K562 (cell line): Measurements from ENCODE around the gene PID1. TPM values are rescaled to one million over a fixed set of nuclear protein-coding genes. Genes with fewer than 3 reads are reported as not detected.

Experiments
- ATAC-seq: fragments of 200-7000 bp; cut with Tn5 transposase; 3 replicates; pipeline ENCODE4 v1.9.1; 2020; ENCODE audit warnings: moderate library complexity
- BruUV-seq: library from RNA; stranded (reverse); fragments of 400-500 nt; replicated peaks from 2 replicates; lab custom pipeline; 2021; lab: Mats Ljungman, UMichigan
- CTCF ChIA-PET: fragments of 300-600 bp; formaldehyde crosslinking; extraction: SDS; loops from one replicate; lab custom pipeline; 2021; ENCODE audit warnings: low intra/inter-chr PET ratio; lab: Yijun Ruan, JAX
- POLR2A ChIA-PET: fragments of 300-600, 350-650 bp; sonication (Branson Sonifier 250); formaldehyde crosslinking; extraction: SDS; loops from one replicate; lab custom pipeline; 2021; ENCODE audit warnings: antibody characterized with exemption, inconsistent platforms; lab: Yijun Ruan, JAX
- DNase-seq, 4 experiments: peaks; one replicate each; pipeline versions ENCODE4 v3.0.0 to v3.0.0-alpha.2; 2011 to 2018; ENCODE audit warnings: low spot score in 3 of 4, mixed read lengths in 3 of 4; ENCODE audit errors: extremely low read depth in 1 of 4
- FAIRE-seq: peaks from 2 replicates; lab custom pipeline; 2011; peaks lifted over from hg19 to GRCh38; lab: Jason Lieb, UNC
- H2AFZ ChIP-seq: 2 replicates; pipeline ENCODE4 v1.6.0; 2011; ENCODE audit warnings: low read depth, low read length, control low read depth, inconsistent platforms
- H3K27ac ChIP-seq: fragments of 200-600 bp; 3 replicates; pipeline ENCODE4 v1.8.0; 2011; ENCODE audit warnings: low read depth, mild to moderate bottlenecking, control low read depth, inconsistent platforms, low read length, moderate library complexity, mixed read lengths; ENCODE audit errors: extremely low read depth
- H3K27me3 ChIP-seq, 2 experiments: fragments of 300-600 bp in 1 of 2; 2 replicates in 1 of 2; 3 replicates in 1 of 2; pipeline versions ENCODE4 v1.6.0 to v1.8.0; 2011; ENCODE audit warnings: inconsistent platforms in 2 of 2, low read length in 2 of 2, mild to moderate bottlenecking in 1 of 2, mixed read lengths in 1 of 2, moderate library complexity in 1 of 2; ENCODE audit not compliant: control insufficient read depth in 2 of 2, insufficient read depth in 2 of 2
- H3K36me3 ChIP-seq: fragments of 300-600 bp; 3 replicates; pipeline ENCODE4 v1.8.0; 2011; ENCODE audit warnings: mild to moderate bottlenecking, low read length, inconsistent platforms; ENCODE audit not compliant: control insufficient read depth, insufficient read depth
- H3K4me1 ChIP-seq, 2 experiments: fragments of 200-600 bp in 1 of 2; replicated peaks in 1 of 2; 2 replicates in 1 of 2; 3 replicates in 1 of 2; pipeline versions ENCODE4 v1.5.1 to v1.8.0; 2011; ENCODE audit warnings: inconsistent platforms in 2 of 2, low read length in 2 of 2, mild to moderate bottlenecking in 1 of 2, mixed read lengths in 1 of 2, moderate library complexity in 1 of 2; ENCODE audit not compliant: control insufficient read depth in 2 of 2, insufficient read depth in 2 of 2
- H3K4me2 ChIP-seq: 2 replicates; pipeline ENCODE4 v1.6.1; 2011; ENCODE audit warnings: low read length, control low read depth, inconsistent platforms, mixed read lengths; ENCODE audit not compliant: insufficient read depth
- H3K4me3 ChIP-seq: fragments of 200-600 bp; sonication (generic), shearing (Covaris generic); 2 replicates; pipeline ENCODE4 v1.5.1; 2016; ENCODE audit warnings: control low read depth, inconsistent platforms
- H3K79me2 ChIP-seq: fragments of 200-600 bp; 3 replicates; pipeline ENCODE4 v1.8.0; 2011; ENCODE audit warnings: low read length, inconsistent platforms; ENCODE audit not compliant: control insufficient read depth, insufficient read depth
- H3K9ac ChIP-seq, 2 experiments: 2 replicates each; pipeline versions ENCODE4 v1.6.0 to v1.6.1; 2011; ENCODE audit warnings: low read depth in 2 of 2, low read length in 2 of 2, control low read depth in 1 of 2, inconsistent platforms in 1 of 2, mild to moderate bottlenecking in 1 of 2, mixed read lengths in 1 of 2; ENCODE audit not compliant: insufficient read depth in 1 of 2
- H3K9me1 ChIP-seq: one replicate; pipeline ENCODE4 v1.6.0; 2011; ENCODE audit warnings: inconsistent platforms, mild to moderate bottlenecking, low read length, moderate library complexity; ENCODE audit not compliant: control insufficient read depth, insufficient read depth
- H3K9me3 ChIP-seq: replicated peaks from 2 replicates; pipeline ENCODE4 v1.5.1; 2011; ENCODE audit warnings: low read depth, low read length, inconsistent platforms; ENCODE audit not compliant: control insufficient read depth, insufficient read depth
- H4K20me1 ChIP-seq: replicated peaks from 2 replicates; pipeline ENCODE4 v1.6.1; 2011; ENCODE audit warnings: low read length, inconsistent platforms, mixed read lengths; ENCODE audit not compliant: control insufficient read depth, insufficient read depth
- CCNT2 ChIP-seq: IDR thresholded peaks from 2 replicates; pipeline ENCODE4 v1.6.1; 2011; ENCODE audit warnings: borderline replicate concordance, low read depth, mild to moderate bottlenecking, moderate library complexity, mixed read lengths, low read length; ENCODE audit not compliant: insufficient read length; ENCODE audit errors: extremely low read depth
- HMG20B ChIP-seq: fragments of 250-450 bp; sonication (Bioruptor Pico); IDR thresholded peaks from 2 replicates; pipeline ENCODE4 v1.5.0; 2021; ENCODE audit warnings: mild to moderate bottlenecking
- THAP7 ChIP-seq: fragments of 250-450 bp; sonication (Bioruptor Pico); IDR thresholded peaks from 2 replicates; pipeline ENCODE4 v1.5.0; 2021
- WGBS: fragments of 100-300 bp; shearing (Covaris generic); methylation state at CpG from one replicate; pipeline ENCODE4 v1.1.6; 2016; ENCODE audit warnings: low coverage, mixed read lengths; ENCODE audit not compliant: insufficient coverage; ENCODE audit errors: missing lambda C conversion rate; 5-methylcytosine and 5-hydroxymethylcytosine counted together
- in situ Hi-C: fragments of 300-500 bp; cut with MboI; formaldehyde crosslinking; loops from 4 replicates; pipeline ENCODE4 v1.15.0; 2018; ENCODE audit warnings: inconsistent platforms, mixed read lengths
- intact Hi-C: fragments of 100-400 bp; cut with micrococcal nuclease; formaldehyde crosslinking; loops from 2 replicates; pipeline ENCODE4 v1.14.2; 2022
- polyA plus RNA-seq, 8 experiments: library from polyadenylated mRNA; depleted of rRNA in 4 of 8; stranded (reverse) in 5 of 8; unstranded in 3 of 8; fragments of >200 nt; fragmentation: Nextera tagmentation in 2 of 8; fragmentation: Illumina TruSeq in 1 of 8; extraction: Ambion mirVana in 2 of 8; extraction: Trizol in 1 of 8; gene quantifications; 2 replicates each; pipeline versions ENCODE4 v1.2.1 to v1.2.3, GENCODE V29; 2011 to 2014; ENCODE audit warnings: inconsistent platforms in 1 of 8, missing spikeins in 1 of 8
- total RNA-seq, 7 experiments: library from RNA; depleted of rRNA in 6 of 7; stranded (reverse); fragments of >200 nt in 6 of 7; fragmentation: Illumina TruSeq in 2 of 7; extraction: Trizol in 2 of 7; gene quantifications; 2 replicates each; pipeline versions ENCODE4 v1.2.1 to v1.2.3, GENCODE V29; 2011 to 2021; ENCODE audit warnings: low replicate concordance in 1 of 7

Gene PID1
- total and polyA plus RNA-seq, 9 of the 15 experiments (the other 6 are each of a cell fraction or from before 2014, with no cell fraction given) = not detected

DNA sequence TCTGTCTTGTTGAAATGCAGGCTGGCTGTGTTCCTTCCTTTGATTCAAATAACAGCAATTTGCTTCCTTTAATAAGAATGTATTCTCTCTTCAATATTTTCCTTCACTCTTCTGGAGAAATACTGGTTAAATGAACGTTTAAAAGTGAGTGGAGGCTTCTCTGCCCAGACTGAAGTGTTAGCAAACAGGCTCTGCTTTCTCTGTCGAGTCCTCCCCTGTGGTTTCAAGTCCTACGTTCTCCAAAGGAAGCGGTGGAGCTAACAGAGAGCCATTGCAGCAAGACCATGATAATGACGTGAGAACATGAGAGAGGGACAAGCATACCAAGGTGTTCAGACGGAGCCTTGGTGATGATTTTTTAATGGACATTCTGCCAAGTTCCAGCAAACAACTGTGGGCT is 26.2 kb upstream of the PID1 start (continued):
- no peak for TF ChIP-seq CCNT2

DNA sequence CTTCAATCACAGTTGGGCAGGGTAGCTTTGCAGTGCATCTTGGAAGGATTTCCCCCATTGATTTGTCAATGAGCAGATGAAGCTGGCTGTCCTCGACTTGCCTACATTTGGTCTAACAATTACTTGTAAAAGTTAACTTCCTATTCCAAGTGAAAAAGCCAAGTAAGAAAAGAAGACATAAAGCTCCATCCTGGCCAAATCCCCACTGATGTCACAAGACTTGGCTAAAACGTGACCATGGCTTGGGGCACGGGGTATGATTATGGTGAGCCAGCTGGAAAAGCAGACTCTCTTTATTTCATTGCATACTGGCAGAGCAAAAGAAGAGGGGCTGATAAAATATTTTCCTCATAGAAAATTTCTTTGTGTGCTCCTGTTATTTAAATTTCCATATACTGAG is 25.4 kb upstream of the PID1 start:
- H3K4me3 ChIP-seq = no peak overlapping the region
- no peaks in the 10 kb centered on the region for H3K79me2 ChIP-seq
- no peak for FAIRE-seq
- DNase-seq = no peak
- no peak overlapping the region for H3K9ac ChIP-seq
- H3K4me1 ChIP-seq = no peaks in the 10 kb centered on the region
- BruUV-seq = no TSS peak
- H3K9me3 ChIP-seq = no peaks in the 10 kb centered on the region
- no peak overlapping the region for H3K4me2 ChIP-seq
- H3K27ac ChIP-seq = no peak overlapping the region
- TF ChIP-seq THAP7 (CRISPR knock-in tag) = no peak
- POLR2A ChIA-PET = no interaction called here
- in situ Hi-C loops = no loop called here
- CTCF ChIA-PET = no interaction called here
- intact Hi-C loops = no loop called here
- H3K27me3 ChIP-seq = no peaks in the 10 kb centered on the region
- no peak overlapping the region for H2AFZ ChIP-seq
- H4K20me1 ChIP-seq = no peaks in the 10 kb centered on the region
- WGBS = 0% methylated on average over 2 of the region's 3 CpGs
- no peak for ATAC-seq
- no peaks in the 10 kb centered on the region for H3K9me1 ChIP-seq
- no peaks in the 10 kb centered on the region for H3K36me3 ChIP-seq

DNA sequence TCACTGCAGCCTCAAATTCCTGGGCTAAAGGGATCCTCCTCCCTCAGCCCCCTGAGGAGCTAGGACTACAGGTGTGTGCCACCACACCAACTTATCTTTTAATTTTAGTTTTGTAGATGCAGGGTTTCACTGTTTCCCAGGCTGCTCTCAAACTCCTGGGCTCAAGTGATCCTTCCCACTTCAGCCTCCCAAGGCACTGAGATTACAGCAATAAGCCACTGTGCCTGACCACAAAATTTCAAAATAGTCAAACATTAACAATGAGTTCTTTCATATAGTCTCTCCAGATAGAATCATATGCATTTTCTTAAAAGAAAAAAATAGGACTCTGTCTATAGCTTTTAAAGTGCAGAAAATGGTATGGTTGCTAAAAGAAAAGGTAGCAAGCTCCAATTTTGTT is 24.9 kb upstream of the PID1 start:
- no peak for ATAC-seq
- intact Hi-C loops (no loop called here), in situ Hi-C loops (no loop called here)
- no TSS peak for BruUV-seq
- H3K9me1 ChIP-seq = no peaks in the 10 kb centered on the region
- no peak for DNase-seq
- H3K9me3 ChIP-seq = no peaks in the 10 kb centered on the region
- TF ChIP-seq HMG20B (CRISPR knock-in tag) = no peak
- H3K27me3 ChIP-seq = no peaks in the 10 kb centered on the region
- no peaks in the 10 kb centered on the region for H3K36me3 ChIP-seq
- CTCF ChIA-PET = no interaction called here
- H3K9ac ChIP-seq = no peak overlapping the region
- no peaks in the 10 kb centered on the region for H3K4me1 ChIP-seq
- no peak overlapping the region for H3K4me2 ChIP-seq
- no peak overlapping the region for H3K4me3 ChIP-seq
- H2AFZ ChIP-seq = no peak overlapping the region
- no peaks in the 10 kb centered on the region for H3K79me2 ChIP-seq
- no peaks in the 10 kb centered on the region for H4K20me1 ChIP-seq
- no peak overlapping the region for H3K27ac ChIP-seq
- POLR2A ChIA-PET = no interaction called here
- no peak for FAIRE-seq
